ENCODE results near the gene TBC1D24. TPM values are rescaled to one million over a fixed set of nuclear protein-coding genes. Genes with fewer than 3 reads are reported as not detected.

TBC1D24 gene
- total and polyA plus RNA-seq, 2 donors (not counting 1 experiment from before 2014, with no cell fraction given): 6.3 to 10.9 TPM

GRCh38 chr16:2429034-2429770 lies 45.7 kb upstream of the TBC1D24 start, which contains the start of gene CCNF:
Gene CCNF (plus strand): TSS chr16:2429447. CDS start chr16:2429482, 35 bp downstream.
- Histone ChIP-seq H3K36me3 (ENCODE audit: control insufficient read depth, insufficient read depth, low read length) (peaks cover 12% of the 10 kb centered on the region), H3K4me3 (replicated peaks in 1 of 4; ENCODE audit: control extremely low read depth in 1 of 4, insufficient read depth in 1 of 4, low read depth in 3 of 4, low read length in 4 of 4) (peak within 1 kb of the TSS; percentile 74 to 77 (median 76)), H3K27ac (ENCODE audit: insufficient read depth, low read length) (peak within 1 kb of the TSS; percentile 90), H2AFZ (ENCODE audit: low read length) (peak within 1 kb of the TSS; percentile 87), H3K4me2 (ENCODE audit: extremely low read depth, insufficient read depth, low read length) (peak within 1 kb of the TSS; percentile 96), H4K20me1 (ENCODE audit: control insufficient read depth, extremely low read depth, insufficient read depth, low read length) (no peaks in the 10 kb centered on the region), H3K4me1 (ENCODE audit: control insufficient read depth, extremely low read depth, insufficient read depth, low read length) (peaks cover 7% of the 10 kb centered on the region), H3K9me3 (ENCODE audit: control insufficient read depth, insufficient read depth, low read depth, low read length) (no peaks in the 10 kb centered on the region), H3K79me2 (ENCODE audit: control insufficient read depth, insufficient read depth, low read length) (peaks cover 32% of the 10 kb centered on the region), H3K9ac (ENCODE audit: insufficient read depth, low read length) (peak within 1 kb of the TSS; percentile 85), H3K27me3 (ENCODE audit: control insufficient read depth, insufficient read depth, low read length) (no peaks in the 10 kb centered on the region)
- no peak for TF ChIP-seq EZH2 (IDR thresholded peaks at IDR 0.05; ENCODE audit: low read length, missing control alignments)
- TF ChIP-seq, protein P1, sequence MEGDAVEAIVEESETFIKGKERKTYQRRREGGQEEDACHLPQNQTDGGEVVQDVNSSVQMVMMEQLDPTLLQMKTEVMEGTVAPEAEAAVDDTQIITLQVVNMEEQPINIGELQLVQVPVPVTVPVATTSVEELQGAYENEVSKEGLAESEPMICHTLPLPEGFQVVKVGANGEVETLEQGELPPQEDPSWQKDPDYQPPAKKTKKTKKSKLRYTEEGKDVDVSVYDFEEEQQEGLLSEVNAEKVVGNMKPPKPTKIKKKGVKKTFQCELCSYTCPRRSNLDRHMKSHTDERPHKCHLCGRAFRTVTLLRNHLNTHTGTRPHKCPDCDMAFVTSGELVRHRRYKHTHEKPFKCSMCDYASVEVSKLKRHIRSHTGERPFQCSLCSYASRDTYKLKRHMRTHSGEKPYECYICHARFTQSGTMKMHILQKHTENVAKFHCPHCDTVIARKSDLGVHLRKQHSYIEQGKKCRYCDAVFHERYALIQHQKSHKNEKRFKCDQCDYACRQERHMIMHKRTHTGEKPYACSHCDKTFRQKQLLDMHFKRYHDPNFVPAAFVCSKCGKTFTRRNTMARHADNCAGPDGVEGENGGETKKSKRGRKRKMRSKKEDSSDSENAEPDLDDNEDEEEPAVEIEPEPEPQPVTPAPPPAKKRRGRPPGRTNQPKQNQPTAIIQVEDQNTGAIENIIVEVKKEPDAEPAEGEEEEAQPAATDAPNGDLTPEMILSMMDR (conservative IDR thresholded peaks at IDR 0.05 in 1 of 2, IDR thresholded peaks at IDR 0.05 in 1 of 2; ENCODE audit: low read depth in 1 of 2, low read length in 2 of 2): no peak
- peak; percentile 91 to 92 for DNase-seq (ENCODE audit: low read depth in 2 of 2)

DNA sequence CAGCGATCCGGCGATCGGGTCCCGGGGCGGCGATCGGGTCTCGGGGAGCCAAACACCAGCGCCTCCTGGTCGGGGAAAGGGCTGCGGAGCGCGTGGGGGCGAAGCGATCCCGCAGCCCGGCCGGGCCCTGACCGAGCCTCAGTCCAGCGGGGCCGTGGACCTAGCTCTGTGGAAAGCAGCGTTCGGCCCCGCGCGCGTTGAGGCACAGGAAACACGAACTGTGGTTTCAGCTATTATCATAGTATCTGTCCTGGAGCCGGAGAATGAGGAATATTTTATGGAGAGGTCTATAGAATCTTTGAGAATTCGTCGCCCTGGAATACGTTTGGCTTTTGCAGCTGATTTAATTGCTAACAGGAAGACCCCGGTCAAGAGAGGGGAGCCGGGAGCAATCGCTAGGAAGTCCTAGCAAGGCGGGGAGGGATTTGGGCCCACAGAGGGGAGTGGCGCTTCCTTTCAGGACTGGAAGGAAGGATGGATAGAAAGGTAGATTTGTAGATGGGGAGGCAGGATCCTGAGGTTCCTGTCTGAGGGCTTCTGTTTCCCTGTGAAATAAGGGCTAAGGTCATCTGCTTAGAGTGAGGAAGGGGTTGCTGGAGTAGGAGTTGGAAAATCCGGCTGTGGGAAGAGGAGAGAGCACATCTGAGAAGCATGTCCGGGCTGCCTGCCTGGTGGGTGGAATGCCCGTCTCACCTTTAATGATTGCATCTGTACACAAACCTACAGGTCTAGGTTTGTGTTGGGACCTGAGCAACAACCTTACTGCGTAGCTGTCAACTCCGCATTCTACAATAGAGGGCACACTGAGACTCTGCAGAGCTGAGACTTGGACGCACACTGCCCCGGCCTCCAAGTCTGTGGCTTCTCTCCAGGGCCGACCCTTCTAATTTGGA lies 44.9 kb upstream of the TBC1D24 start:
- Histone ChIP-seq H3K9me3 (ENCODE audit: control insufficient read depth, insufficient read depth, low read depth, low read length) (no peaks in the 10 kb centered on the region), H3K9ac (ENCODE audit: insufficient read depth, low read length) (peak overlapping the region; percentile 66), H4K20me1 (ENCODE audit: control insufficient read depth, extremely low read depth, insufficient read depth, low read length) (no peaks in the 10 kb centered on the region), H3K79me2 (ENCODE audit: control insufficient read depth, insufficient read depth, low read length) (peaks cover 32% of the 10 kb centered on the region), H3K4me2 (ENCODE audit: extremely low read depth, insufficient read depth, low read length) (peak overlapping the region; percentile 96), H3K36me3 (ENCODE audit: control insufficient read depth, insufficient read depth, low read length) (peaks cover 12% of the 10 kb centered on the region), H3K4me1 (ENCODE audit: control insufficient read depth, extremely low read depth, insufficient read depth, low read length) (peaks cover 7% of the 10 kb centered on the region), H3K27me3 (ENCODE audit: control insufficient read depth, insufficient read depth, low read length) (no peaks in the 10 kb centered on the region), H3K27ac (ENCODE audit: insufficient read depth, low read length) (peak overlapping the region; percentile 61), H3K4me3 (replicated peaks in 1 of 4; ENCODE audit: control extremely low read depth in 1 of 4, insufficient read depth in 1 of 4, low read depth in 3 of 4, low read length in 4 of 4) (peak overlapping the region; percentile 65 to 76 (median 75)), H2AFZ (ENCODE audit: low read length) (peak overlapping the region; percentile 55)
- no peak for TF ChIP-seq EZH2 (IDR thresholded peaks at IDR 0.05; ENCODE audit: low read length, missing control alignments)
- TF ChIP-seq, protein P1 (conservative IDR thresholded peaks at IDR 0.05 in 1 of 2, IDR thresholded peaks at IDR 0.05 in 1 of 2; ENCODE audit: low read depth in 1 of 2, low read length in 2 of 2): peak in 1 of 2 donors; percentile 23
- DNase-seq (ENCODE audit: low read depth in 2 of 2): peak; percentile 9 to 36

GRCh38 chr16:2432286-2432685 lies 42.6 kb upstream of the TBC1D24 start:
- no peak overlapping the region for H3K27ac ChIP-seq (ENCODE audit: insufficient read depth, low read length)
- DNase-seq (ENCODE audit: low read depth in 2 of 2): no peak
- TF ChIP-seq, protein P1 (conservative IDR thresholded peaks at IDR 0.05 in 1 of 2, IDR thresholded peaks at IDR 0.05 in 1 of 2; ENCODE audit: low read depth in 1 of 2, low read length in 2 of 2): peak in 1 of 2 donors; percentile 11
- no peak for TF ChIP-seq EZH2 (IDR thresholded peaks at IDR 0.05; ENCODE audit: low read length, missing control alignments)
- peaks cover 7% of the 10 kb centered on the region for H3K4me1 ChIP-seq (ENCODE audit: control insufficient read depth, extremely low read depth, insufficient read depth, low read length)
- no peaks in the 10 kb centered on the region for H3K9me3 ChIP-seq (ENCODE audit: control insufficient read depth, insufficient read depth, low read depth, low read length)
- no peak overlapping the region for H3K4me2 ChIP-seq (ENCODE audit: extremely low read depth, insufficient read depth, low read length)
- H3K79me2 ChIP-seq (ENCODE audit: control insufficient read depth, insufficient read depth, low read length): peaks cover 32% of the 10 kb centered on the region
- no peak overlapping the region for H3K4me3 ChIP-seq (replicated peaks in 1 of 4; ENCODE audit: control extremely low read depth in 1 of 4, insufficient read depth in 1 of 4, low read depth in 3 of 4, low read length in 4 of 4)
- no peaks in the 10 kb centered on the region for H3K27me3 ChIP-seq (ENCODE audit: control insufficient read depth, insufficient read depth, low read length)
- H3K9ac ChIP-seq (ENCODE audit: insufficient read depth, low read length): no peak overlapping the region
- no peaks in the 10 kb centered on the region for H4K20me1 ChIP-seq (ENCODE audit: control insufficient read depth, extremely low read depth, insufficient read depth, low read length)
- H2AFZ ChIP-seq (ENCODE audit: low read length): no peak overlapping the region
- peaks cover 24% of the 10 kb centered on the region for H3K36me3 ChIP-seq (ENCODE audit: control insufficient read depth, insufficient read depth, low read length)
